BJ (cell line): ENCODE results near the gene WDR64. TPM values are rescaled to one million over a fixed set of nuclear protein-coding genes. Genes with fewer than 3 reads are reported as not detected.

Experiments
- CTCF ChIA-PET: fragments of 350-600 bp; formaldehyde crosslinking; extraction: SDS; loops from one replicate; lab custom pipeline; 2021; ENCODE audit warnings: antibody characterized with exemption, inconsistent platforms; lab: Yijun Ruan, JAX
- POLR2A ChIA-PET: fragments of 300-600 bp; sonication (Branson Sonifier 250); formaldehyde crosslinking; extraction: SDS; loops from one replicate; lab custom pipeline; 2021; ENCODE audit warnings: antibody characterized with exemption; lab: Charles Lee
- DNase-seq: peaks from one replicate; pipeline ENCODE4 v3.0.0-alpha.2; 2011; ENCODE audit warnings: low read depth
- H3K27me3 ChIP-seq: 2 replicates; pipeline ENCODE4 v1.6.0; 2011; ENCODE audit warnings: low read length; ENCODE audit not compliant: control insufficient read depth, insufficient read depth
- H3K36me3 ChIP-seq: 2 replicates; pipeline ENCODE4 v1.5.1; 2011; ENCODE audit warnings: low read length; ENCODE audit not compliant: control insufficient read depth, insufficient read depth
- H3K4me3 ChIP-seq: 2 replicates; pipeline ENCODE4 v1.5.1; 2011; ENCODE audit warnings: low read depth, mild to moderate bottlenecking, control low read depth, low read length
- CTCF ChIP-seq: IDR thresholded peaks from 2 replicates; pipeline ENCODE4 v1.5.1; 2011; ENCODE audit warnings: low read depth, mild to moderate bottlenecking, control low read depth, inconsistent platforms, low read length, moderate library complexity; ENCODE audit not compliant: insufficient read depth
- polyA plus RNA-seq: library from polyadenylated mRNA; depleted of rRNA; stranded (reverse); fragments of >200 nt; gene quantifications from 2 replicates; pipeline ENCODE4 v1.2.3, GENCODE V29; 2011

WDR64 gene
- polyA plus RNA-seq, 1 experiment: not detected

GRCh38 chr1:241711326-241711725, 59.2 kb downstream of the WDR64 start:
- CTCF ChIA-PET: no interaction called here
- DNase-seq: no peak
- H3K4me3 ChIP-seq: no peak overlapping the region
- no peaks in the 10 kb centered on the region for H3K36me3 ChIP-seq
- H3K27me3 ChIP-seq: no peaks in the 10 kb centered on the region
- no peak for TF ChIP-seq CTCF
- POLR2A ChIA-PET: no interaction called here

GRCh38 chr1:241713316-241713715, 61.2 kb downstream of the WDR64 start:
- Histone ChIP-seq H3K4me3 (no peak overlapping the region), H3K36me3 (no peaks in the 10 kb centered on the region), H3K27me3 (no peaks in the 10 kb centered on the region)
- ChIA-PET CTCF (no interaction called here), POLR2A (no interaction called here)
- no peak for TF ChIP-seq CTCF
- no peak for DNase-seq

GRCh38 chr1:241714321-241715218, 62.5 kb downstream of the WDR64 start:
- ChIA-PET CTCF (interaction anchor here (0.6 kb wide), 1 partner anchor 97 kb away, joined by 3 read pairs; no protein-coding TSS in a partner anchor), POLR2A (no interaction called here)
- Histone ChIP-seq H3K27me3 (no peaks in the 10 kb centered on the region), H3K36me3 (no peaks in the 10 kb centered on the region), H3K4me3 (no peak overlapping the region)
- no peak for TF ChIP-seq CTCF
- no peak for DNase-seq

GRCh38 chr1:241715435-241715834, 63.4 kb downstream of the WDR64 start:
- DNase-seq: no peak
- Histone ChIP-seq H3K27me3 (no peaks in the 10 kb centered on the region), H3K36me3 (no peaks in the 10 kb centered on the region), H3K4me3 (no peak overlapping the region)
- no peak for TF ChIP-seq CTCF
- ChIA-PET POLR2A (no interaction called here), CTCF (no interaction called here)

- no peaks in the 10 kb centered on the region for H3K27me3 ChIP-seq
- H3K36me3 ChIP-seq: no peaks in the 10 kb centered on the region
- H3K4me3 ChIP-seq: no peak overlapping the region
- ChIA-PET CTCF (no interaction called here), POLR2A (no interaction called here)
- TF ChIP-seq CTCF: no peak
- DNase-seq: no peak
Observed at GRCh38 chr1:241715956-241716355, 63.9 kb downstream of the WDR64 start.
